DND-41 (cell line): ENCODE data around the gene PINLYP.

Source experiments
- EZH2 ChIP-seq: IDR thresholded peaks from 3 replicates; pipeline ENCODE4 v1.6.1; 2012; ENCODE audit warnings: borderline replicate concordance, low read depth, mild to moderate bottlenecking, moderate library complexity, low read length, inconsistent platforms; ENCODE audit not compliant: severe bottlenecking
- TF ChIP-seq, protein P1 (sequence below): IDR thresholded peaks from 2 replicates; pipeline ENCODE4 v1.5.1; 2012; ENCODE audit warnings: borderline replicate concordance, low read length, moderate library complexity, mild to moderate bottlenecking; ENCODE audit not compliant: poor library complexity, severe bottlenecking; ENCODE audit errors: extremely low read depth

DNA sequence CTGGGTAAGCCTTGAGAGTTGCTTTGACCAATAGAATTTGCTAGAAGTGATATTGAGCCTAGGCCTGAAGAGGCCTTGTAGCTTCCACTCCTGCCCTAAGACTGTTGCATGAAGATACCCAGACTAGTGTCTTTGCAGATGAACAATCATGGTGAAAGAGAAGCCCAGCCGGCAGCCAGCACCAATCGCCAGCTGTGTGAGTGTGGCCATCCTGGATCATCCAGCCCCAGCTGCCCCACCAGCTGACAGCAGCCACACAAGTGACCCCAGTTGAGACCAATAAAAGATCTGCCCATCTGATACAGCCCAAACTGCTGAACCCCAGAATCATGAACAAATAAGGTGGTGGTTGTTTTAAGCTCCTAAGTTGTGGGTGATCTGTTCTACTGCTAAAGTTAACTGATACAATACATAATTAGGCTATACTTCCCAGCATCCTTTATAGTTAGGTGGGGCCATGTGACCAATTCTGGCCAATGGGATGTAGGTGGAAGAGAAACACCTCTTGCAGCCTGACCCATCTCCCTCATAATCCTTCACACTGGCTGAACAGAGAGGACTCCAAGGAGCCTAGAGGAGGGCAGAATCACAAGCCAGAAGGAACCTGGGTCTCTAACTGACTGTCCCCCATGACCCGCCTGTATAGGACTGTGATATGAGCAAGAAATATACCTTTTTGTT, 53.2 kb downstream of the PINLYP start:
- no peak for TF ChIP-seq EZH2
- TF ChIP-seq, protein P1, sequence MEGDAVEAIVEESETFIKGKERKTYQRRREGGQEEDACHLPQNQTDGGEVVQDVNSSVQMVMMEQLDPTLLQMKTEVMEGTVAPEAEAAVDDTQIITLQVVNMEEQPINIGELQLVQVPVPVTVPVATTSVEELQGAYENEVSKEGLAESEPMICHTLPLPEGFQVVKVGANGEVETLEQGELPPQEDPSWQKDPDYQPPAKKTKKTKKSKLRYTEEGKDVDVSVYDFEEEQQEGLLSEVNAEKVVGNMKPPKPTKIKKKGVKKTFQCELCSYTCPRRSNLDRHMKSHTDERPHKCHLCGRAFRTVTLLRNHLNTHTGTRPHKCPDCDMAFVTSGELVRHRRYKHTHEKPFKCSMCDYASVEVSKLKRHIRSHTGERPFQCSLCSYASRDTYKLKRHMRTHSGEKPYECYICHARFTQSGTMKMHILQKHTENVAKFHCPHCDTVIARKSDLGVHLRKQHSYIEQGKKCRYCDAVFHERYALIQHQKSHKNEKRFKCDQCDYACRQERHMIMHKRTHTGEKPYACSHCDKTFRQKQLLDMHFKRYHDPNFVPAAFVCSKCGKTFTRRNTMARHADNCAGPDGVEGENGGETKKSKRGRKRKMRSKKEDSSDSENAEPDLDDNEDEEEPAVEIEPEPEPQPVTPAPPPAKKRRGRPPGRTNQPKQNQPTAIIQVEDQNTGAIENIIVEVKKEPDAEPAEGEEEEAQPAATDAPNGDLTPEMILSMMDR = no peak
